MCF 10A (cell line): ENCODE results near the gene SNX25. TPM values are rescaled to one million over a fixed set of nuclear protein-coding genes. Genes with fewer than 3 reads are reported as not detected.
A peak's percentile ranks its signal among the peaks of the same experiment; 100 is the strongest.

Source experiments
- BruUV-seq: library from RNA; stranded (reverse); fragments of 400-500 nt; replicated peaks from 2 replicates; lab custom pipeline; 2021; lab: Mats Ljungman, UMichigan
- CTCF ChIA-PET: fragments of 300-600 bp; sonication (Branson Sonifier 250); formaldehyde crosslinking; extraction: SDS; loops from one replicate; lab custom pipeline; 2021; ENCODE audit warnings: antibody characterized with exemption, inconsistent platforms; lab: Yijun Ruan, JAX
- POLR2A ChIA-PET: fragments of 300-600, 350-650 bp; sonication (Branson Sonifier 250); formaldehyde crosslinking; extraction: SDS; loops from one replicate; lab custom pipeline; 2020; ENCODE audit warnings: antibody characterized with exemption, inconsistent platforms; lab: Yijun Ruan, JAX
- DNase-seq: peaks from one replicate; pipeline ENCODE4 v3.0.0-alpha.2; 2018; ENCODE audit not compliant: unreplicated experiment
- H3K27ac Mint-ChIP-seq: one replicate; pipeline ENCODE4 v1.8.0; 2022; ENCODE audit warnings: mild to moderate bottlenecking, low read depth, mixed read lengths; ENCODE audit not compliant: unreplicated experiment
- H3K27me3 Mint-ChIP-seq: one replicate; pipeline ENCODE4 v1.8.0; 2022; ENCODE audit warnings: mixed read lengths; ENCODE audit not compliant: insufficient read depth, unreplicated experiment
- H3K36me3 Mint-ChIP-seq: one replicate; pipeline ENCODE4 v1.8.0; 2022; ENCODE audit warnings: mild to moderate bottlenecking, moderate library complexity, mixed read lengths; ENCODE audit not compliant: insufficient read depth, unreplicated experiment
- H3K4me1 Mint-ChIP-seq: one replicate; pipeline ENCODE4 v1.8.0; 2022; ENCODE audit warnings: mixed read lengths; ENCODE audit not compliant: insufficient read depth, unreplicated experiment
- H3K4me3 Mint-ChIP-seq: one replicate; pipeline ENCODE4 v1.8.0; 2022; ENCODE audit warnings: mild to moderate bottlenecking, moderate library complexity, mixed read lengths; ENCODE audit not compliant: unreplicated experiment
- H3K9me3 Mint-ChIP-seq: one replicate; pipeline ENCODE4 v1.8.0; 2022; ENCODE audit warnings: mixed read lengths; ENCODE audit not compliant: unreplicated experiment
- CTCF ChIP-seq: fragments of 200-600 bp; IDR thresholded peaks from one replicate; pipeline ENCODE4 v1.8.0; 2022; ENCODE audit warnings: antibody characterized with exemption, mild to moderate bottlenecking; ENCODE audit not compliant: unreplicated experiment
- intact Hi-C: fragments of 100-400 bp; cut with micrococcal nuclease; formaldehyde crosslinking; loops from 2 replicates; pipeline ENCODE4 v1.14.1; 2022
- total RNA-seq: library from RNA; stranded (reverse); gene quantifications from 2 replicates; pipeline ENCODE4 v1.2.3, GENCODE V29; 2022

Gene SNX25
- total RNA-seq, 1 experiment from 2014 or later: 10.5 TPM

GRCh38 chr4:185186769-185187168 is 22.6 kb upstream of the SNX25 start:
- H3K9me3 Mint-ChIP-seq: no peaks in the 10 kb centered on the region
- no peak overlapping the region for H3K4me3 Mint-ChIP-seq
- POLR2A ChIA-PET: interaction anchor here (0.6 to 2.1 kb wide), 3 partner anchors 10 to 30 kb away, joined by 3 to 7 read pairs (median 4); partner anchors contain the start of gene SNX25
- intact Hi-C loops: no loop called here
- TF ChIP-seq CTCF: no peak
- no peak for DNase-seq
- CTCF ChIA-PET: interaction anchor here (0.7 to 5.6 kb wide), 3 partner anchors 10 to 20 kb away, joined by 3 to 32 read pairs (median 8); no protein-coding TSS in a partner anchor
- H3K27ac Mint-ChIP-seq: no peak overlapping the region
- H3K4me1 Mint-ChIP-seq: peaks cover 8% of the 10 kb centered on the region
- BruUV-seq: no TSS peak
- H3K36me3 Mint-ChIP-seq: peaks cover 50% of the 10 kb centered on the region
- no peaks in the 10 kb centered on the region for H3K27me3 Mint-ChIP-seq

- H3K9me3 Mint-ChIP-seq: no peaks in the 10 kb centered on the region
These were observed 19.6 kb upstream of the SNX25 start for GRCh38 chr4:185189606-185190305.

GRCh38 chr4:185190306-185190856 is 19.0 kb upstream of the SNX25 start:
- no peaks in the 10 kb centered on the region for H3K27me3 Mint-ChIP-seq
- H3K9me3 Mint-ChIP-seq: no peaks in the 10 kb centered on the region
- H3K4me1 Mint-ChIP-seq: peaks cover 6% of the 10 kb centered on the region
- H3K36me3 Mint-ChIP-seq: peaks cover 51% of the 10 kb centered on the region
- TF ChIP-seq CTCF: no peak
- POLR2A ChIA-PET: no interaction called here
- BruUV-seq: TSS peak; percentile 80
- DNase-seq: no peak
- no peak overlapping the region for H3K4me3 Mint-ChIP-seq
- H3K27ac Mint-ChIP-seq: no peak overlapping the region
- CTCF ChIA-PET: interaction anchor here (0.8 kb wide), 1 partner anchor 111 kb away, joined by 3 read pairs; no protein-coding TSS in a partner anchor
- intact Hi-C loops: no loop called here

More at GRCh38 chr4:185189606-185190305, 19.6 kb upstream of the SNX25 start:
- ChIA-PET POLR2A (no interaction called here), CTCF (no interaction called here)
- Mint-ChIP-seq H3K27me3 (no peaks in the 10 kb centered on the region), H3K4me1 (peaks cover 6% of the 10 kb centered on the region), H3K27ac (no peak overlapping the region), H3K4me3 (no peak overlapping the region), H3K36me3 (peaks cover 49% of the 10 kb centered on the region)
- intact Hi-C loops: no loop called here
- no TSS peak for BruUV-seq
- no peak for TF ChIP-seq CTCF
- no peak for DNase-seq

GRCh38 chr4:185192059-185192458 is 17.3 kb upstream of the SNX25 start:
- H3K36me3 Mint-ChIP-seq: peaks cover 54% of the 10 kb centered on the region
- H3K4me3 Mint-ChIP-seq: no peak overlapping the region
- ChIA-PET CTCF (no interaction called here), POLR2A (no interaction called here)
- no peak for DNase-seq
- intact Hi-C loops: no loop called here
- no TSS peak for BruUV-seq
- H3K27ac Mint-ChIP-seq: no peak overlapping the region
- no peaks in the 10 kb centered on the region for H3K9me3 Mint-ChIP-seq
- H3K27me3 Mint-ChIP-seq: no peaks in the 10 kb centered on the region
- peaks cover 6% of the 10 kb centered on the region for H3K4me1 Mint-ChIP-seq
- no peak for TF ChIP-seq CTCF
